GM19035 (cell line): Measurements from ENCODE around the gene NCS1.

Experiments used
- ATAC-seq: cut with Tn5 transposase; IDR thresholded peaks from one replicate; pipeline ENCODE4 v1.9.1; 2021; ENCODE audit not compliant: unreplicated experiment

Gene NCS1

GRCh38 chr9:130212543-130213297 lies 40.5 kb downstream of the NCS1 start:
- ATAC-seq = no peak

- no peak for ATAC-seq
Measured at GRCh38 chr9:130213911-130214761, 41.9 kb downstream of the NCS1 start.

DNA sequence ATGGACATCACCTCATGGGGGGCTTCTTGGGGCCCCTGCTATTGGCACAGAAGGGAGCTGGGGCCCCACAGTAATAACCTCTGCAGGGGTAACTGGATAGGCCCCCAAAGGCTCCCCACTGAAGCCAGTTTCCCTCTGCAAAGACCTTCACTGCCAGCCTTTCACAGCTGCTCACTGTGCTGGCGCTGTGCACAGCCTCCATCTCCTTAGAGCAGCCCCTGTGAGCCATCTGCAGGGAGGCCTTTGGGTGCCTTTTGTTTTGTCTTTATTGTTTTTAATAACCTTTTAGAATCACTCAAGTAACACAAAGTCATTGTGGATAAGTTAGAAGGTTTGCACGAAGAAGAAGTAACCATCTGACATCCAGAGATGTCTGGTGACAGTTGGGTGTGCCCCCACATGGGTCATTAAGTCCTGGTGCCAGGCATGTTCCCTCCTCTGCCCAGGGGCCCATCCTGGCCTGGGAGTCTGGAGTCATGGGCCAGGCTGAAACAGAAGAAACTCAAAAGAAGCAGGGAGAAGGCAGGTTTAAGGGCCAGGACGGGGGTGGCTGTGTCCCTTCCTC lies 42.7 kb downstream of the NCS1 start:
- no peak for ATAC-seq

GRCh38 chr9:130215341-130216119 lies 43.3 kb downstream of the NCS1 start:
- no peak for ATAC-seq

GRCh38 chr9:130217838-130218237 lies 45.6 kb downstream of the NCS1 start:
- ATAC-seq = no peak

DNA sequence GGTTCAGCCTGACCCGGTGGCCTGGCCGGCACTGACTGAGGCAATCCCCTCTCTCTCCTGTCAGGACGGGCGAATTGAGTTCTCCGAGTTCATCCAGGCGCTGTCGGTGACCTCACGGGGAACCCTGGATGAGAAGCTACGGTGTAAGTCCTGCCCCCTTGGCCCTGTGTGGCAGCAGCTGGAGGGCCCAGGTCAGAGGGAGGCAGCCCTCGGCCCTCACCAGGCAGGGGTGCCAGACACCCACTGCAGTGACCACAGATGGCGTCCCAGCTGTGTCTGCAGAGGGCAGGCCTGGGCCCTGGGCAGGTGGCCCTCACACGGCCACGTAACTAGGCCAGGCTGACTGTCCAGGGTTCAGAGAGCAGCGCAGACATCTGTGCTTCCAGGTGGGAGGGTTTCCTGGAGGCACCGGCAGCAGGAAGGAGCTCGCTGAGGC lies 47.5 kb downstream of the NCS1 start:
- no peak for ATAC-seq

DNA sequence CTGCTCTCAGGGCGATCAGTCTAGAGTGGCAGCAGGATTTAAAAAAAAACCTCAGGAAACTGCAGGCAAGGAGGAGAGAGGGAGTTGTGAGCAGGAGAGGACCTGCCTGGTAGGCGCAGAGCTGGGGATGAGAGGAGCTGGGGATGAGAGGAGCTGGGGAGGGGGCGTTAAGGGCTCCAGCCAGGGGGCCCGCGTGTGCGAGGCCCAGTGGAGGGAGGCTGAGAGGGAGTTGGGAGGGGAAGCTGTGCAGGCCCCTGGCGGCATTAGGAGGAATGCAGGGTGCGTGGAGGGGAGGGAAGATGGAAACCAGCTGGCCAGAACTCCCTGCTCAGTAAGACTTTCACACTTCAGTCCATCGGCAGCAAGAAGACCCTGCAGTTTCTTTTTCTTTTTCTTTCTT lies 48.1 kb downstream of the NCS1 start:
- no peak for ATAC-seq

- no peak for ATAC-seq
Measured at GRCh38 chr9:130222833-130223232, 50.6 kb downstream of the NCS1 start.

GRCh38 chr9:130225071-130225470 lies 52.9 kb downstream of the NCS1 start:
- ATAC-seq = no peak

- ATAC-seq = no peak
Measured at GRCh38 chr9:130225586-130225985, 53.4 kb downstream of the NCS1 start.

DNA sequence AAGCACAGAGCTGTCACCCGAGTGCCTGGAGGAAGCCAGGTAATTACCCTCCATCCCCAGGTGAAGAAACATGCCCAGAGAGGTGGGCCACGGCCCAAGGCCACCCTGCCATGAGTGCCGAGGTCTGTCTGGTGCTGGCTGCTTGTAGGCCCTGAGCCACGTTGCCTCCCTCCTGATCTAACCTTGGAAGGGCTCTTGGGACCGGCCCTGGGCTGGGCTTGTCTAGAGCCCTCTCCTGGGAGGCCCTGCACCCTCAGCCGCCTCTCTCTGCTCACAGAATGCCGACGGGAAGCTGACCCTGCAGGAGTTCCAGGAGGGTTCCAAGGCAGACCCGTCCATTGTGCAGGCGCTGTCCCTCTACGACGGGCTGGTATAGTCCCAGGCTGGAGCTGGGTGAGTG lies 53.9 kb downstream of the NCS1 start:
- no peak for ATAC-seq

DNA sequence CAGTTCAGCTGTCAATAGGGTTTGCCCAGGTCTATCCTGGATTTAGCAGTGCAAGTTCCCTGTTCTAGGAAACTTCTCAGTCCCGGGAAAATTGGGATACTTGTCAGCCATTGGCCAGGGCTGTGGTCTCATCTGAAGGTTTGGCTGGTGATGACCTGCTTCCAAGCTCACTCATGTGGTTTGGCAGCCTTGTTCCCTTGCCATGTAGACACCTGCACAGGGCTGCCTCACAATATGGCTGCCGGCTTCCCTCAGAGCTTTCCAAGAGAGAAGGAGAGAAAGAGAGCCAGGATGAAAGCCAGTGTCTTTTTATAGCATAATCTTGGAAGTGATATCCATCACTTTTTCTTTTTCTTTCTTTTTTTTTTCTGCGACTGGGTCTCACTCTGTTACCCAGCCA lies 55.6 kb downstream of the NCS1 start:
- no peak for ATAC-seq

DNA sequence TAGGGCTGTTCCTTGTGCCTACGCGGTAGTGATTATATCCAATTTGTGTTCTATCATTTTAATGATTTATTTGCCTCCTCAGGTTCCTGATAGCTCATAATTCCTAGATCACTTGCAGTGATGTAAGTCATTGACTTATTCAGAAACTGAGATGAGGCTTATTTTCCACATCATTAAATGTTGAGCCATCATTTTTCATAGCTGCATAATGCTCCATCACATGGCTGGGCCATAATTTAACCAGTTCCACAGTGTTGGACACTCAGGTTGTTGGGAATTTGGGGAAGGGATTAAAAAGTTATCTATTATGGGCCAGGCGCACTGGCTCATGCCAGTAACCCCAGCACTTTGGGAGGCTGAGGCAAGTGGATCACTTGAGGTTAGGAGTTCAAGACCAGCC lies 57.6 kb downstream of the NCS1 start:
- no peak for ATAC-seq

DNA sequence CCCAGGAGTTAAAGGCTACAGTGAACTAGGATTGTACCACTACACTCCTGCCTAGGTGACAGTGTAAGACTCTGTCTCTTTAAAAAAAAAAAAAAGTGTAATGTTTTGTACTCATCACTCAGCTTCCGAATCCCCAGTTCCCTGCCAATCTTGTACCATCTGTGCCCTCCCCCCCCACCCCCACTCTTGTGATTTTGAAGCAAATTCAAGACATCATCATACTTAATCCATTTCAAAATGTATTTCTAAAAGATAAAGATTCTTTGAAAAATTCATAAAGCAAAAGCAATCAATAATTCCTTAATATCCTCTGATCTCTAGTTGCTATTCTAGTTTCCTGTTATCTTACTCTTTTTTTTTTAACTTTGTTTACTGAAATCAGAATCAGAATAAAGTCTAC lies 58.4 kb downstream of the NCS1 start:
- no peak for ATAC-seq

DNA sequence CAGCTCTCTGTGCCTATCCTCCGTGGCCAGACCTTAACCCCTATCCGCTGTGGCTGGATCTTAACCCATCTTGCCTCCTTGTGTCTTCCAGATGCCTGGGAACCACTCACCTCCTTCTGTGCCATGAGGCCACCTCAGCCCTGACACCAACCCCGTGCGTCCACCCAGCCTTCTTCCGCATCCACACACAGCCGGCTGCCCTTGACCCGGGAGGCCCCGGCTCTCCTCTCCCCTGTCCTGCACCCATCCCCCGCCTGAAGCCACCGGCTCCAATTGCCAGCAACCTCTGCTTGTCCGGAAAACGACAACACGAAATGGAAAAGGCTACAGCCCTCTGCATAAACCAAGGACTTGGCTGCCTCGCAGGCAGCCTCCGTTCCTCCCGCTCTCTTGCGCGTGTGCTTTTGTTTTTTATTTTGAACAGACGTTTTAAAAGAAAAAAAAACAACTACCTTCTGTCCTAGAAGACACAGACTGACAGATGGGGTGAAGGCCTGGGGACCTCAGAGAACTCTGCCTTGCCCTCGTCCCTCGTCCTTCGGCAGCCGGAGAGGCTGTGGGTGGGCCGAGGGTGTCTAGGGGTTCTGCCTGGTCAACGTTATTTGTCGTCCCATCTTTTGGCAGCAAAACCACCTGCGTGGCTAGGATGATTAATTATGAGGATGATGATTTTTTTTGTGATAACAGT lies 60.8 kb downstream of the NCS1 start:
- no peak for ATAC-seq

- no peak for ATAC-seq
Measured at GRCh38 chr9:130233587-130233945, 61.4 kb downstream of the NCS1 start.

GRCh38 chr9:130234340-130235260 lies 62.4 kb downstream of the NCS1 start:
- ATAC-seq = no peak

GRCh38 chr9:130235558-130236435 lies 63.6 kb downstream of the NCS1 start:
- no peak for ATAC-seq
